Endothelial cell (in vitro differentiated cells): ENCODE results near the gene STEEP1. TPM values are rescaled to one million over a fixed set of nuclear protein-coding genes. Genes with fewer than 3 reads are reported as not detected.
"Not testable (repeated sequence)": the region's sequence is repeated elsewhere in the genome, so short reads cannot be mapped to it uniquely, and the experiment has no call there.

ENCODE experiments used
- DNase-seq: peaks from one replicate; pipeline ENCODE4 v3.0.0; 2021; ENCODE audit warnings: low spot score
- H3K27ac Mint-ChIP-seq: one replicate; pipeline ENCODE4 v1.8.0; 2021; ENCODE audit warnings: mixed read lengths, inconsistent platforms; ENCODE audit not compliant: unreplicated experiment
- H3K27me3 Mint-ChIP-seq: one replicate; pipeline ENCODE4 v1.8.0; 2021; ENCODE audit warnings: mild to moderate bottlenecking, moderate library complexity, mixed read lengths, inconsistent platforms; ENCODE audit not compliant: unreplicated experiment
- H3K36me3 Mint-ChIP-seq: one replicate; pipeline ENCODE4 v1.8.0; 2021; ENCODE audit warnings: mild to moderate bottlenecking, low read depth, mixed read lengths, inconsistent platforms; ENCODE audit not compliant: unreplicated experiment
- H3K4me1 Mint-ChIP-seq: one replicate; pipeline ENCODE4 v1.8.0; 2021; ENCODE audit warnings: mild to moderate bottlenecking, mixed read lengths, inconsistent platforms; ENCODE audit not compliant: unreplicated experiment
- H3K4me3 Mint-ChIP-seq: one replicate; pipeline ENCODE4 v1.8.0; 2021; ENCODE audit warnings: mild to moderate bottlenecking, mixed read lengths, inconsistent platforms; ENCODE audit not compliant: unreplicated experiment
- H3K9me3 Mint-ChIP-seq: one replicate; pipeline ENCODE4 v1.8.0; 2021; ENCODE audit warnings: mixed read lengths, inconsistent platforms; ENCODE audit not compliant: unreplicated experiment
- total RNA-seq: library from RNA; stranded (reverse); fragmentation: NEBNext Ultra II Directional; extraction: Animal tissue kit (Norgen Biotek cat#: 25700); gene quantifications from one replicate; pipeline ENCODE4 v1.2.1, GENCODE V29; 2021; ENCODE audit not compliant: unreplicated experiment
- TF ChIP-seq, protein P1 (sequence below): fragments of 200-600 bp; sonication (generic); IDR thresholded peaks from one replicate; pipeline ENCODE4 v1.5.0; 2021; ENCODE audit warnings: antibody characterized with exemption; ENCODE audit not compliant: unreplicated experiment

Gene STEEP1
- total RNA-seq, 1 donor from 2014 or later: 24.2 TPM

DNA sequence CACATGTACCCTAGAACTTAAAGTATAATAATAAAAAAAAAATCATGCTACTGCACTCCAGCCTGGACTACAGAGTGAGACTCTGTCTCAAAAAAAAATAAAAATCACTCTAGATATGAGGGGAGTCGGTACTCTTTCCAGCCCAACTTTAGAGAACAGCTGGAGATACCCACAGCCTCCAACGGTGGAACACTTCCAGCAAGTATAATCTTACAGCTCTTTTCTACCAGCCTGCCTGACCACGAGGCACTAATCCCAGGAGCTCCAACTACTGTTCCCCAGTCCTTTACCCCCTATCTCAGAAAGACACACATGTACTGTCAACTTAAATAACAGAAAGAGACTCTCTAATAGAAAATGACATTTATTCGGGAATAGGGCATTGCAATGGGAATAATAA is 46.8 kb downstream of the STEEP1 start:
- Mint-ChIP-seq H3K9me3 (no peaks in the 10 kb centered on the region), H3K27ac (no peak overlapping the region), H3K4me1 (no peaks in the 10 kb centered on the region), H3K36me3 (no peaks in the 10 kb centered on the region), H3K27me3 (no peaks in the 10 kb centered on the region), H3K4me3 (no peak overlapping the region)
- DNase-seq: no peak
- TF ChIP-seq, protein P1, sequence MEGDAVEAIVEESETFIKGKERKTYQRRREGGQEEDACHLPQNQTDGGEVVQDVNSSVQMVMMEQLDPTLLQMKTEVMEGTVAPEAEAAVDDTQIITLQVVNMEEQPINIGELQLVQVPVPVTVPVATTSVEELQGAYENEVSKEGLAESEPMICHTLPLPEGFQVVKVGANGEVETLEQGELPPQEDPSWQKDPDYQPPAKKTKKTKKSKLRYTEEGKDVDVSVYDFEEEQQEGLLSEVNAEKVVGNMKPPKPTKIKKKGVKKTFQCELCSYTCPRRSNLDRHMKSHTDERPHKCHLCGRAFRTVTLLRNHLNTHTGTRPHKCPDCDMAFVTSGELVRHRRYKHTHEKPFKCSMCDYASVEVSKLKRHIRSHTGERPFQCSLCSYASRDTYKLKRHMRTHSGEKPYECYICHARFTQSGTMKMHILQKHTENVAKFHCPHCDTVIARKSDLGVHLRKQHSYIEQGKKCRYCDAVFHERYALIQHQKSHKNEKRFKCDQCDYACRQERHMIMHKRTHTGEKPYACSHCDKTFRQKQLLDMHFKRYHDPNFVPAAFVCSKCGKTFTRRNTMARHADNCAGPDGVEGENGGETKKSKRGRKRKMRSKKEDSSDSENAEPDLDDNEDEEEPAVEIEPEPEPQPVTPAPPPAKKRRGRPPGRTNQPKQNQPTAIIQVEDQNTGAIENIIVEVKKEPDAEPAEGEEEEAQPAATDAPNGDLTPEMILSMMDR: no peak

DNA sequence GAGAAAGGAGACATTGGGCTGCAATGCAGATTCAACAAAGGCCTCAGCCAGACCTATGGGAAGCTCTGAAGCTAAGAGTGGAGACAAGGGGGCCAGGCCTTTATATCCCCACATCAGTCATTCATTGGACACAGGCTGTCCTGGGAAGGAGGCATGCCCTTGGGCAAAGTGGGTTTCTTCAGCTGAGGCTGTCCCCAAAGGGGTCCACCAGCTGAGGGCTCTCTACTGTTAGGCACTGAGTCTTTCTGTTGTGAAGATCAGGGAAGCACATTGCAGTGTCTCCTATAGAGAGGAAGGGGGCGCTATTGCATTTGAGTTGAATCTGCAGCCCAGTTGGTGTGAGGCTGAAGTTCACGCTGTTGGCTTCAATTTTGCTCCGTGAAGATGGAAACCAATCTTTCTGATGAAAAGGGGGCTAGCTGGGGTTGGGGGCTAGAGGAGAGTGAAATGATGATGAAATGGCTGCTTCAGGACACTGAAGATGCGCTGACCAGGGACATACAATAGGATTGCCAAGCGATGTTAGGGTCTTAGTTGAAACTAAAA is 49.0 kb downstream of the STEEP1 start:
- DNase-seq: peak; percentile 33
- no peaks in the 10 kb centered on the region for H3K27me3 Mint-ChIP-seq
- no peak overlapping the region for H3K4me3 Mint-ChIP-seq
- no peaks in the 10 kb centered on the region for H3K36me3 Mint-ChIP-seq
- H3K9me3 Mint-ChIP-seq: no peaks in the 10 kb centered on the region
- no peaks in the 10 kb centered on the region for H3K4me1 Mint-ChIP-seq
- H3K27ac Mint-ChIP-seq: no peak overlapping the region
- TF ChIP-seq, protein P1: peak; percentile 57

DNA sequence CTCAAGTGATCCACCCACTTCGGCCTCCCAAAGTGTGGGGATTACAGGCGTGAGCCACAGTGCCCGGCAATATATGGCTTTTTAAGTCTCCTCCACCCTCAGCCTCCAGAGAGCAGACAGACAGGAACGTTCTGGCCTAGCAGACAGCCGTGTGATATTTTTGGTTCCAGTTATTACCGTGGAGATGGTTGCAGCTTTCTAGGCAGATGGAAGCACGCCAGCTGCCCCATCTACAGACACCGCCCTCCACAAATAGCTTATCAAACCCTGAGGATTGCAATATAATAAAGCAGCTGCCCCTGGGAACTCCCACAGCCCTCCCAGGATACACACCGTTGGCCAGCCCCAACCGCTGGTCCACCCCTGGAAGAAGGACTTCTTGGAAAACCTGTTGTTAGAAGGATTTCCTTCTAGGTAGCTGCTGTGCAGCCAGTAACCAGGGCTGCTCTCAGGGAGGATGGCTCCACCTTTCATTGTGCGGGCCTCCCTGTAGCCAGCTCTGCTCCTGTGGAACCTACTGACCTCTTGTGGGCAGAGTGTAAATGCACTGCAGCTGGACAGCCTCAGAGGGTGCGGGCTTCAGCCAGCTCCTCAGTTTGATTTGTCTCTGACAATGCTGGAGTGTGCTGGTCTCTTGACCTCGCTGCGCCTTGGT is 52.9 kb downstream of the STEEP1 start:
- DNase-seq: peak; percentile 50
- Mint-ChIP-seq H3K27ac (no peak overlapping the region), H3K4me3 (no peak overlapping the region), H3K9me3 (no peaks in the 10 kb centered on the region), H3K27me3 (no peaks in the 10 kb centered on the region), H3K36me3 (no peaks in the 10 kb centered on the region), H3K4me1 (no peaks in the 10 kb centered on the region)
- TF ChIP-seq, protein P1: no peak

DNA sequence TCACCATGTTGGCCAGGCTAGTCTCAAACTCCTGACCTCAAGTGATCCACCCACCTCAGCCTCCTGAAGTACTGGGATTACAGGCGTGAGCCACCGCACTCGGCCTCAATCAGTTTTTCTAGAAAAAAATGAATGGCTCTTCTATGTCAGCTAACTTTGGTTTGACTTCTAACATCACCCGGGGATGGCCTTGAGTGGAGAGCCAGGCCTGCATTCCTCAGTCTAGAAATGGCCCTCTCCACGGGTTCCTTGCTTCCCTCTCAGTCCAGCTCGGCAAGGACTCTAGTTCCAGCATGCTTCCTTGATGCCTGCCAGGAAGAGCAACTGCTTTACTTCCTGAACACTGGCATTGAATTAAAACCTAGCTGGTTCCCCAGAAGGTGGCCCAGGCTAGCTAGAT is 58.0 kb downstream of the STEEP1 start:
- Mint-ChIP-seq H3K4me3 (no peak overlapping the region), H3K27ac (no peak overlapping the region), H3K4me1 (no peaks in the 10 kb centered on the region), H3K9me3 (no peaks in the 10 kb centered on the region), H3K27me3 (no peaks in the 10 kb centered on the region), H3K36me3 (no peaks in the 10 kb centered on the region)
- TF ChIP-seq, protein P1: no peak
- DNase-seq: no peak

DNA sequence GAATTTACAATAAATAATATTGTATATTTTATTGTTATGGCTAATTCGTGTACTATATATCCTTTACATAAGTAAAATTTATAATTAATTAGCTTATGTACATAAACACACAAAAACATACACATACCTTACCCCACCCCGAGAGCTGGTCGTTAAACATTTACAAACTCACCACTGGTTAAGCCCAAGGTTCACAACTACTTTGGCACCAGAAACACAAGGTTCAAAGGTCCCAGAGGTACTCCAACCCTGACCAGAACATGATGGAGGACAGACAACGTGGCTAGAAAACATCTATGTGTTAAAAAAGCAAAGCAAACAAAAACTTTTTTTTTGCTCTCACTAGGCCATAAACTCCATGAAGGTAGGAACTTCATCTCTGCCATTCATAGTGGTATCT is 59.3 kb downstream of the STEEP1 start:
- peaks cover 2% of the 10 kb centered on the region for H3K4me1 Mint-ChIP-seq
- no peak overlapping the region for H3K4me3 Mint-ChIP-seq
- no peaks in the 10 kb centered on the region for H3K9me3 Mint-ChIP-seq
- no peak overlapping the region for H3K27ac Mint-ChIP-seq
- H3K36me3 Mint-ChIP-seq: no peaks in the 10 kb centered on the region
- no peak for DNase-seq
- H3K27me3 Mint-ChIP-seq: peaks cover 5% of the 10 kb centered on the region
- TF ChIP-seq, protein P1: no peak

DNA sequence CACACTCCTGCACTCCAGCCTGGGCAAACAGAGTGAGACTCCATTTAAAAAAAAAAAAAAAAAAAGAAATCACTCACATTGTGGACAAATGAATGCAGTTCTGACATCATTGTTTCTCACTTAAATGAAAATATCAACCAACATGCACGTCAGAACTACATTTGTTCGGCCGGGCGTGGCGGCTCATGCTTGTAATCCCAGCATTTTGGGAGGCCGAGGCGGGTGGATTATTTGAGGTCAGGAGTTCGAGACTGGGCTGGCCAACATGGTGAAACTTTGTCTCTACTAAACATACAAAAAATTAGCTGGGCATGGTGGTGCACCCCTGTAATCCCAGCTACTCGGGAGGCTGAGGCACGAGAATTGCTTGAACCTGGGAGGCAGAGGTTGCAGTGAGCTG is 60.1 kb downstream of the STEEP1 start:
- H3K36me3 Mint-ChIP-seq, H3K9me3 Mint-ChIP-seq, H3K27ac Mint-ChIP-seq, DNase-seq, H3K4me1 Mint-ChIP-seq, H3K4me3 Mint-ChIP-seq, H3K27me3 Mint-ChIP-seq: not testable (repeated sequence)
